ENCODE data around the gene CTH. TPM values are rescaled to one million over a fixed set of nuclear protein-coding genes. Genes with fewer than 3 reads are reported as not detected.
"Not testable (repeated sequence)": the region's sequence is repeated elsewhere in the genome, so short reads cannot be mapped to it uniquely, and the experiment has no call there.

CTH gene
- total RNA-seq, 2 experiments from 2014 or later, result 9.1 to 13.1 TPM

- H3K4me3 Mint-ChIP-seq; CTCF ChIA-PET; H3K36me3 Mint-ChIP-seq; H3K9me3 Mint-ChIP-seq (ENCODE audit: low read depth); H3K27me3 Mint-ChIP-seq; H3K27ac Mint-ChIP-seq; H3K4me1 Mint-ChIP-seq; DNase-seq; ATAC-seq: not testable (repeated sequence)
These were observed 66.8 kb downstream of the CTH start for GRCh38 chr1:70477905-70478304.

- peaks cover 9% of the 10 kb centered on the region for H3K27me3 Mint-ChIP-seq
- H3K9me3 Mint-ChIP-seq (ENCODE audit: low read depth), result no peaks in the 10 kb centered on the region
- H3K27ac Mint-ChIP-seq, result no peak overlapping the region
- no peaks in the 10 kb centered on the region for H3K4me1 Mint-ChIP-seq
- no peak for DNase-seq
- H3K36me3 Mint-ChIP-seq, result no peaks in the 10 kb centered on the region
- CTCF ChIA-PET, result no interaction called here
- H3K4me3 Mint-ChIP-seq, result no peak overlapping the region
- no peak for ATAC-seq
These were observed 72.3 kb downstream of the CTH start for GRCh38 chr1:70483342-70483741.

GRCh38 chr1:70485624-70486023 lies 74.6 kb downstream of the CTH start:
- Mint-ChIP-seq H3K4me3 (no peak overlapping the region), H3K36me3 (no peaks in the 10 kb centered on the region), H3K27me3 (no peaks in the 10 kb centered on the region), H3K4me1 (no peaks in the 10 kb centered on the region), H3K27ac (no peak overlapping the region), H3K9me3 (ENCODE audit: low read depth) (no peaks in the 10 kb centered on the region)
- DNase-seq (no peak), ATAC-seq (no peak)
- CTCF ChIA-PET, result no interaction called here

GRCh38 chr1:70486676-70487458 lies 75.8 kb downstream of the CTH start:
- CTCF ChIA-PET, result interaction anchor here (0.7 to 1.4 kb wide), 5 partner anchors 9 to 356 kb away, joined by 3 to 9 read pairs (median 4); no protein-coding TSS in a partner anchor
- H3K36me3 Mint-ChIP-seq, result no peaks in the 10 kb centered on the region
- ATAC-seq (no peak), DNase-seq (no peak)
- peaks cover 9% of the 10 kb centered on the region for H3K27me3 Mint-ChIP-seq
- no peak overlapping the region for H3K27ac Mint-ChIP-seq
- no peak overlapping the region for H3K4me3 Mint-ChIP-seq
- H3K9me3 Mint-ChIP-seq (ENCODE audit: low read depth), result no peaks in the 10 kb centered on the region
- no peaks in the 10 kb centered on the region for H3K4me1 Mint-ChIP-seq

- ATAC-seq (no peak), DNase-seq (no peak)
- Mint-ChIP-seq H3K9me3 (ENCODE audit: low read depth) (no peaks in the 10 kb centered on the region), H3K4me3 (no peak overlapping the region), H3K27me3 (peaks cover 14% of the 10 kb centered on the region), H3K36me3 (no peaks in the 10 kb centered on the region), H3K4me1 (no peaks in the 10 kb centered on the region), H3K27ac (no peak overlapping the region)
- CTCF ChIA-PET, result interaction anchor here (0.7 to 1.4 kb wide), 5 partner anchors 8 to 357 kb away, joined by 3 to 9 read pairs (median 4); no protein-coding TSS in a partner anchor
These were observed 76.4 kb downstream of the CTH start for GRCh38 chr1:70487459-70487815.

GRCh38 chr1:70487910-70488665 lies 77.0 kb downstream of the CTH start:
- no peaks in the 10 kb centered on the region for H3K9me3 Mint-ChIP-seq (ENCODE audit: low read depth)
- DNase-seq (no peak), ATAC-seq (no peak)
- CTCF ChIA-PET, result interaction anchor here (1.4 kb wide), 1 partner anchor 354 kb away, joined by 9 read pairs; no protein-coding TSS in a partner anchor
- no peak overlapping the region for H3K4me3 Mint-ChIP-seq
- H3K27me3 Mint-ChIP-seq, result peaks cover 16% of the 10 kb centered on the region
- H3K4me1 Mint-ChIP-seq, result no peaks in the 10 kb centered on the region
- no peak overlapping the region for H3K27ac Mint-ChIP-seq
- no peaks in the 10 kb centered on the region for H3K36me3 Mint-ChIP-seq

Other genes with a start within 250 kb of the CTH start
- gene LRRC40, start 205.7 kb upstream of the CTH start, total RNA-seq, result 10 to 100 TPM; 17.9 to 20.9 TPM
- 100 to 1,000 TPM; 190 to 196 TPM for gene SRSF11, start 189.9 kb upstream of the CTH start, total RNA-seq
- 10 to 100 TPM; 24.7 to 26.2 TPM for gene ANKRD13C, start 56.5 kb upstream of the CTH start, total RNA-seq

Data from activated CD8-positive, alpha-beta memory T cell treated with anti-CD3 and anti-CD28 coated beads, Interleukin-2, amount 10 ng/mL, durations not matched to agents 7 days and 5 days (primary cell).